HEK293 (cell line): Measurements from ENCODE around the gene MND1.

Source experiments
- CTCF ChIA-PET: fragments of 350-600 bp; formaldehyde crosslinking; extraction: SDS; loops from one replicate; lab custom pipeline; 2021; ENCODE audit warnings: antibody characterized with exemption; lab: Yijun Ruan, JAX
- POLR2A ChIA-PET: fragments of 300-600 bp; formaldehyde crosslinking; extraction: SDS; loops from one replicate; lab custom pipeline; 2020; ENCODE audit warnings: antibody characterized with exemption, inconsistent platforms; lab: Yijun Ruan, JAX
- H3K27ac ChIP-seq: fragments of 200-500 bp; sonication (Bioruptor generic); 2 replicates; pipeline ENCODE4 v1.5.1; 2014; ENCODE audit warnings: low read depth, low read length, control low read depth, inconsistent platforms; ENCODE audit errors: extremely low read depth
- H3K36me3 ChIP-seq, 2 experiments: fragments of 200-500 bp in 1 of 2; sonication (Bioruptor generic) in 1 of 2; 1 replicate in 1 of 2; 2 replicates in 1 of 2; pipeline ENCODE4 v1.5.1; 2014 to 2017; ENCODE audit warnings: inconsistent platforms in 2 of 2, low read length in 2 of 2; ENCODE audit not compliant: control insufficient read depth in 2 of 2, insufficient read depth in 1 of 2
- H3K4me1 ChIP-seq: fragments of 200-500 bp; sonication (Bioruptor generic); 2 replicates; pipeline ENCODE4 v1.5.1; 2014; ENCODE audit warnings: mild to moderate bottlenecking, low read length, inconsistent platforms; ENCODE audit not compliant: control insufficient read depth, insufficient read depth
- H3K4me3 ChIP-seq: 2 replicates; pipeline ENCODE4 v1.5.1; 2011; ENCODE audit warnings: low read depth, mild to moderate bottlenecking, control low read depth, low read length, moderate library complexity
- H3K9me3 ChIP-seq: fragments of 200-500 bp; sonication (Bioruptor generic); 2 replicates; pipeline ENCODE4 v1.5.1; 2014; ENCODE audit warnings: low read depth, low read length, inconsistent platforms; ENCODE audit not compliant: control insufficient read depth, insufficient read depth
- KLF8 ChIP-seq: fragments of 450-650 bp; formaldehyde crosslinking; IDR thresholded peaks from 2 replicates; pipeline ENCODE4 v1.5.1; 2016; ENCODE audit warnings: missing biosample characterization, missing genetic modification characterization
- PRDM1 ChIP-seq: fragments of 450-650 bp; formaldehyde crosslinking; IDR thresholded peaks from 2 replicates; pipeline ENCODE4; 2016; ENCODE audit warnings: missing biosample characterization, missing genetic modification characterization
- SETDB1 ChIP-seq: IDR thresholded peaks from one replicate; pipeline ENCODE4 v1.6.1; 2017; ENCODE audit warnings: mild to moderate bottlenecking, low read length, moderate library complexity, mixed read lengths; ENCODE audit not compliant: insufficient read length
- TSHZ1 ChIP-seq: fragments of 450-650 bp; formaldehyde crosslinking; IDR thresholded peaks from 2 replicates; pipeline ENCODE4 v1.5.1; 2016; ENCODE audit warnings: missing biosample characterization, missing genetic modification characterization, borderline replicate concordance
- WT1 ChIP-seq: fragments of 450-650 bp; formaldehyde crosslinking; IDR thresholded peaks from 2 replicates; pipeline ENCODE4 v1.5.1; 2016; ENCODE audit warnings: missing biosample characterization, missing genetic modification characterization
- ZBTB1 ChIP-seq: fragments of 450-650 bp; formaldehyde crosslinking; IDR thresholded peaks from 2 replicates; pipeline ENCODE4 v1.5.1; 2016; ENCODE audit warnings: missing biosample characterization, missing genetic modification characterization
- ZBTB8A ChIP-seq: fragments of 450-650 bp; formaldehyde crosslinking; IDR thresholded peaks from 2 replicates; pipeline ENCODE4 v1.5.1; 2016; ENCODE audit warnings: missing biosample characterization, missing genetic modification characterization
- ZEB2 ChIP-seq: fragments of 450-650 bp; formaldehyde crosslinking; IDR thresholded peaks from 2 replicates; pipeline ENCODE4 v1.5.1; 2016; ENCODE audit warnings: missing biosample characterization, missing genetic modification characterization
- ZFP3 ChIP-seq: fragments of 450-650 bp; formaldehyde crosslinking; IDR thresholded peaks from 2 replicates; pipeline ENCODE4 v1.5.1; 2016; ENCODE audit warnings: low read depth, missing biosample characterization, missing genetic modification characterization
- ZNF175 ChIP-seq: fragments of 450-650 bp; formaldehyde crosslinking; IDR thresholded peaks from 2 replicates; pipeline ENCODE4 v1.5.1; 2016; ENCODE audit warnings: missing biosample characterization, missing genetic modification characterization
- ZNF19 ChIP-seq: fragments of 450-650 bp; formaldehyde crosslinking; IDR thresholded peaks from 2 replicates; pipeline ENCODE4; 2016; ENCODE audit warnings: missing biosample characterization, missing genetic modification characterization, low read depth
- ZNF324 ChIP-seq: fragments of 450-650 bp; formaldehyde crosslinking; IDR thresholded peaks from 2 replicates; pipeline ENCODE4 v1.5.1; 2016; ENCODE audit warnings: missing biosample characterization, missing genetic modification characterization
- ZNF37A ChIP-seq: fragments of 450-650 bp; IDR thresholded peaks from 2 replicates; pipeline ENCODE4 v1.5.1; 2018; ENCODE audit warnings: missing biosample characterization, missing genetic modification characterization
- ZNF433 ChIP-seq: fragments of 450-650 bp; formaldehyde crosslinking; IDR thresholded peaks from 2 replicates; pipeline ENCODE4 v1.5.1; 2016; ENCODE audit warnings: missing biosample characterization, missing genetic modification characterization, low read depth
- ZNF777 ChIP-seq: fragments of 450-650 bp; formaldehyde crosslinking; IDR thresholded peaks from 2 replicates; pipeline ENCODE4 v1.5.1; 2017; ENCODE audit warnings: missing biosample characterization, missing genetic modification characterization, borderline replicate concordance
- TF ChIP-seq, protein P1 (sequence below): fragments of 450-650 bp; formaldehyde crosslinking; IDR thresholded peaks from 2 replicates; pipeline ENCODE4 v1.5.1; 2016; ENCODE audit warnings: missing biosample characterization, missing genetic modification characterization
- TF ChIP-seq, protein P2 (sequence below): fragments of 450-650 bp; formaldehyde crosslinking; conservative IDR thresholded peaks from 2 replicates; pipeline ENCODE4 v1.5.1; 2016; ENCODE audit warnings: low read depth, missing biosample characterization, missing genetic modification characterization
- TF ChIP-seq, protein P3 (sequence below): fragments of 450-650 bp; formaldehyde crosslinking; IDR thresholded peaks from 2 replicates; pipeline ENCODE4 v1.5.1; 2016; ENCODE audit warnings: missing biosample characterization, missing genetic modification characterization, borderline replicate concordance

The MND1 gene

GRCh38 chr4:153322791-153323190 is 21.7 kb upstream of the MND1 start (continued):
- TF ChIP-seq ZBTB8A (tag by site-specific recombination) = no peak

DNA sequence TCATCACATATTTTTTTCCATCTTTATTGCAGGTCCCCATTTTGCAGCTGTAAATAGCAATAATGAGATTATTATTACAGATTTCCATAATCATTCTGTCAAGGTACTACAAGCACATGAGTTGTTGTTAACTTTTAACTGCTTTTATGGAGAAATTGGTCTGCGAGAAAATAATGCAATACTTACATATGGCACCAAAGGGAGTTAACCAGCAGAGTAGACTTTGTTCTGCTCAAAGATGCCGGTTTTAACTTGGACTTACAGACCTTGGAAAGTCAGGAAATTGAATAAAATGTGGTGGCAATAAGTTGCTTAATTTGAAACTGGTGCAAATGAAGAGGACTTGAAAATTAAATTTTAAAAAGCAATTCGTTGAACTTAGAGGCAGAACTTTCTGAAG is 20.4 kb upstream of the MND1 start:
- Histone ChIP-seq H3K4me1 (no peaks in the 10 kb centered on the region), H3K4me3 (no peak overlapping the region), H3K36me3 (peaks cover 0 to 34% of the 10 kb centered on the region in 2 experiments; a peak in 2 of 3 replicates), H3K9me3 (no peaks in the 10 kb centered on the region), H3K27ac (no peak overlapping the region)
- TF ChIP-seq PRDM1 (tag by site-specific recombination) (no peak), KLF8 (tag by site-specific recombination) (no peak), ZNF175 (tag by site-specific recombination) (no peak), ZBTB1 (tag by site-specific recombination) (no peak), ZNF324 (tag by site-specific recombination) (no peak), WT1 (tag by site-specific recombination) (no peak), SETDB1 (no peak), ZNF37A (tag by site-specific recombination) (no peak), ZFP3 (tag by site-specific recombination) (no peak), ZEB2 (tag by site-specific recombination) (no peak), ZNF433 (tag by site-specific recombination) (no peak), ZNF19 (no peak), TSHZ1 (tag by site-specific recombination) (no peak), ZNF777 (tag by site-specific recombination) (no peak)
- TF ChIP-seq, protein P1, sequence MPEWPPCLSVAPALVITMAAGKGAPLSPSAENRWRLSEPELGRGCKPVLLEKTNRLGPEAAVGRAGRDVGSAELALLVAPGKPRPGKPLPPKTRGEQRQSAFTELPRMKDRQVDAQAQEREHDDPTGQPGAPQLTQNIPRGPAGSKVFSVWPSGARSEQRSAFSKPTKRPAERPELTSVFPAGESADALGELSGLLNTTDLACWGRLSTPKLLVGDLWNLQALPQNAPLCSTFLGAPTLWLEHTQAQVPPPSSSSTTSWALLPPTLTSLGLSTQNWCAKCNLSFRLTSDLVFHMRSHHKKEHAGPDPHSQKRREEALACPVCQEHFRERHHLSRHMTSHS (tag by site-specific recombination) = no peak
- TF ChIP-seq, protein P2, sequence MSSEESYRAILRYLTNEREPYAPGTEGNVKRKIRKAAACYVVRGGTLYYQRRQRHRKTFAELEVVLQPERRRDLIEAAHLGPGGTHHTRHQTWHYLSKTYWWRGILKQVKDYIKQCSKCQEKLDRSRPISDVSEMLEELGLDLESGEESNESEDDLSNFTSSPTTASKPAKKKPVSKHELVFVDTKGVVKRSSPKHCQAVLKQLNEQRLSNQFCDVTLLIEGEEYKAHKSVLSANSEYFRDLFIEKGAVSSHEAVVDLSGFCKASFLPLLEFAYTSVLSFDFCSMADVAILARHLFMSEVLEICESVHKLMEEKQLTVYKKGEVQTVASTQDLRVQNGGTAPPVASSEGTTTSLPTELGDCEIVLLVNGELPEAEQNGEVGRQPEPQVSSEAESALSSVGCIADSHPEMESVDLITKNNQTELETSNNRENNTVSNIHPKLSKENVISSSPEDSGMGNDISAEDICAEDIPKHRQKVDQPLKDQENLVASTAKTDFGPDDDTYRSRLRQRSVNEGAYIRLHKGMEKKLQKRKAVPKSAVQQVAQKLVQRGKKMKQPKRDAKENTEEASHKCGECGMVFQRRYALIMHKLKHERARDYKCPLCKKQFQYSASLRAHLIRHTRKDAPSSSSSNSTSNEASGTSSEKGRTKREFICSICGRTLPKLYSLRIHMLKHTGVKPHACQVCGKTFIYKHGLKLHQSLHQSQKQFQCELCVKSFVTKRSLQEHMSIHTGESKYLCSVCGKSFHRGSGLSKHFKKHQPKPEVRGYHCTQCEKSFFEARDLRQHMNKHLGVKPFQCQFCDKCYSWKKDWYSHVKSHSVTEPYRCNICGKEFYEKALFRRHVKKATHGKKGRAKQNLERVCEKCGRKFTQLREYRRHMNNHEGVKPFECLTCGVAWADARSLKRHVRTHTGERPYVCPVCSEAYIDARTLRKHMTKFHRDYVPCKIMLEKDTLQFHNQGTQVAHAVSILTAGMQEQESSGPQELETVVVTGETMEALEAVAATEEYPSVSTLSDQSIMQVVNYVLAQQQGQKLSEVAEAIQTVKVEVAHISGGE (tag by site-specific recombination) = no peak
- TF ChIP-seq, protein P3, sequence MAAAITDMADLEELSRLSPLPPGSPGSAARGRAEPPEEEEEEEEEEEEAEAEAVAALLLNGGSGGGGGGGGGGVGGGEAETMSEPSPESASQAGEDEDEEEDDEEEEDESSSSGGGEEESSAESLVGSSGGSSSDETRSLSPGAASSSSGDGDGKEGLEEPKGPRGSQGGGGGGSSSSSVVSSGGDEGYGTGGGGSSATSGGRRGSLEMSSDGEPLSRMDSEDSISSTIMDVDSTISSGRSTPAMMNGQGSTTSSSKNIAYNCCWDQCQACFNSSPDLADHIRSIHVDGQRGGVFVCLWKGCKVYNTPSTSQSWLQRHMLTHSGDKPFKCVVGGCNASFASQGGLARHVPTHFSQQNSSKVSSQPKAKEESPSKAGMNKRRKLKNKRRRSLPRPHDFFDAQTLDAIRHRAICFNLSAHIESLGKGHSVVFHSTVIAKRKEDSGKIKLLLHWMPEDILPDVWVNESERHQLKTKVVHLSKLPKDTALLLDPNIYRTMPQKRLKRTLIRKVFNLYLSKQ (tag by site-specific recombination) = no peak
- ChIA-PET CTCF (interaction anchor here (0.7 to 1.4 kb wide), 2 partner anchors 91 to 325 kb away, joined by 3 to 4 read pairs; no protein-coding TSS in a partner anchor), POLR2A (no interaction called here)
